SJSA1 (cell line): ENCODE data around the gene SKAP2. TPM values are rescaled to one million over a fixed set of nuclear protein-coding genes. Genes with fewer than 3 reads are reported as not detected.
A peak's percentile ranks its signal among the peaks of the same experiment; 100 is the strongest.
"Not testable (repeated sequence)": the region's sequence is repeated elsewhere in the genome, so short reads cannot be mapped to it uniquely, and the experiment has no call there.

Experiments
- DNase-seq, 2 experiments: peaks; one replicate each; pipeline ENCODE4 v3.0.0-alpha.2; 2015 to 2020; ENCODE audit warnings: low spot score in 2 of 2, low read depth in 1 of 2
- H3K27ac ChIP-seq: fragments of 250-450 bp; sonication (Bioruptor Pico); 2 replicates; pipeline ENCODE4 v1.5.1; 2020; ENCODE audit warnings: mild to moderate bottlenecking, moderate library complexity
- H3K27me3 ChIP-seq: fragments of 250-450 bp; sonication (Bioruptor Pico); replicated peaks from 2 replicates; pipeline ENCODE4 v1.5.1; 2020; ENCODE audit warnings: mild to moderate bottlenecking, moderate library complexity
- H3K36me3 ChIP-seq: fragments of 250-450 bp; sonication (Bioruptor Pico); 2 replicates; pipeline ENCODE4 v1.5.1; 2020; ENCODE audit warnings: mild to moderate bottlenecking
- H3K4me1 ChIP-seq: fragments of 250-450 bp; sonication (Bioruptor Pico); replicated peaks from 2 replicates; pipeline ENCODE4 v1.6.1; 2021; ENCODE audit warnings: mild to moderate bottlenecking
- H3K4me3 ChIP-seq: fragments of 250-450 bp; sonication (Bioruptor Pico); 2 replicates; pipeline ENCODE4 v1.5.1; 2020; ENCODE audit warnings: mild to moderate bottlenecking
- H3K9me3 ChIP-seq: fragments of 250-450 bp; sonication (Bioruptor Pico); replicated peaks from 2 replicates; pipeline ENCODE4 v1.5.1; 2020; ENCODE audit warnings: mild to moderate bottlenecking
- total RNA-seq: library from RNA; depleted of rRNA; stranded (reverse); fragments of >200 nt; shearing (Covaris generic); gene quantifications from 2 replicates; pipeline ENCODE4 v1.2.3, GENCODE V29; 2014

SKAP2 gene
- total RNA-seq, 1 experiment from 2014 or later = 16.4 TPM

DNA sequence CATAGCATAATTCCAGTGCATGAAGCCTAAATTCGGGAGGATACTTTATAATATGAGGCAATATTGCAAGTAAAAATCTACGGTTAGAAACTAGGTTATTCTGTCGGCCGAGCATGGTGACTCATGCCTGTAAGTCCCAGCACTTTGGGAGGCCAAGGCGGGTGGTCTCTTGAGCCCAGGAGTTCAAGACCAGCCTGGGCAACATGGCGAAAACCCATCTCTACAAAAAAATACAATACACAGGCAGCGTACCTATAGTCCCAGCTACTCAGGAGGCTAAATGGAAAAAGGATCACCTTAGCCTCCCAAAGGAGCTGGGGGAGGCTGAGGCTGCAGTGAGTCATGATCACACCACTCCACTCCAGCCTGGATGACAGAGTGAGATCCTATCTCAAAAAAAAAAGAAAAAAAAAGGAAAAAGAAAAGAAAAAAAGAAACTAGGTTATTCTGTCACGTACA, 14.2 kb downstream of the SKAP2 start:
- no peak overlapping the region for H3K27ac ChIP-seq
- H3K4me3 ChIP-seq = no peak overlapping the region
- no peaks in the 10 kb centered on the region for H3K27me3 ChIP-seq
- no peaks in the 10 kb centered on the region for H3K9me3 ChIP-seq
- H3K4me1 ChIP-seq = peaks cover 3% of the 10 kb centered on the region; the same call in 1 of the 2 replicates
- no peaks in the 10 kb centered on the region for H3K36me3 ChIP-seq
- peak in 1 of 2 experiments; percentile 35 for DNase-seq

DNA sequence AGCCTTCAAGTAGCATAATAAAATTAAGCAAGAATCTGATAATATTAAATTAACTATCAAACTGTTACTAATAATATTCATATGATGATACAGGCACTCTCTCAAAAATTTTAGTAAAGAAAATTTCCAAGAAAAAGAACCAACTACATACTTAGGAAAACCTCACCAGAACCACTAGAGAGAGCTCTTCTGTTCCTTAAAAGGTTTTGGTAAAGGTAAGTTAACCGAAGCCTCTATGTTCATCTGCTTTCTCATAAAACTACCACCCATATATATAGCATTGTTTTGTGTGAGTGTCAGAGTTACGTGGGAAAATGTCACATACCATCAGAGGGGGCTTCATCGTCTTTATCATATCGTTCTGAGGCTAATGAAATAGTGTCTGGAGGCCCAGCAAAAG, 20.7 kb downstream of the SKAP2 start:
- no peak overlapping the region for H3K27ac ChIP-seq
- DNase-seq = no peak

DNA sequence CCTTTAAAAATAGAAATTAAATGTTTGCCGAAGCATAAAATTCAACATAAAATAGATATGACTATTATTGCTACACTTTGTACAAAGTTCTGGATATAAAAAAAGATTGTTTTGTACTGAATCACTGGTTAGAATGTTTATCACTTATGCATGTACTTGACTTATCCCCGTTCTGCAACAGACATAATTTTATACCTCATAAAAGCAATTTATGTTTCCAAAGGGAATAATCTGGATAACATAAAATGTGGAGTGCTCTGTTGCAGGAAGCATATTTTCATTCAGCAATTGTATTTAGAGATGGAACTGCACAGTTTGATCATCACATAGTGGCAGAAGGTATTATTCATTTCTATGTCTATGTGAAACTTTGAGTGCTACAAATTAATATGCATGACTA, 21.5 kb downstream of the SKAP2 start:
- no peak overlapping the region for H3K27ac ChIP-seq
- no peaks in the 10 kb centered on the region for H3K36me3 ChIP-seq
- DNase-seq = no peak
- no peak overlapping the region for H3K4me3 ChIP-seq
- no peaks in the 10 kb centered on the region for H3K9me3 ChIP-seq
- H3K27me3 ChIP-seq = no peaks in the 10 kb centered on the region
- H3K4me1 ChIP-seq = no peaks in the 10 kb centered on the region

More for the DNA sequence above, 20.7 kb downstream of the SKAP2 start:
- Histone ChIP-seq H3K4me3 (no peak overlapping the region), H3K4me1 (no peaks in the 10 kb centered on the region), H3K36me3 (no peaks in the 10 kb centered on the region), H3K27me3 (no peaks in the 10 kb centered on the region), H3K9me3 (no peaks in the 10 kb centered on the region)

DNA sequence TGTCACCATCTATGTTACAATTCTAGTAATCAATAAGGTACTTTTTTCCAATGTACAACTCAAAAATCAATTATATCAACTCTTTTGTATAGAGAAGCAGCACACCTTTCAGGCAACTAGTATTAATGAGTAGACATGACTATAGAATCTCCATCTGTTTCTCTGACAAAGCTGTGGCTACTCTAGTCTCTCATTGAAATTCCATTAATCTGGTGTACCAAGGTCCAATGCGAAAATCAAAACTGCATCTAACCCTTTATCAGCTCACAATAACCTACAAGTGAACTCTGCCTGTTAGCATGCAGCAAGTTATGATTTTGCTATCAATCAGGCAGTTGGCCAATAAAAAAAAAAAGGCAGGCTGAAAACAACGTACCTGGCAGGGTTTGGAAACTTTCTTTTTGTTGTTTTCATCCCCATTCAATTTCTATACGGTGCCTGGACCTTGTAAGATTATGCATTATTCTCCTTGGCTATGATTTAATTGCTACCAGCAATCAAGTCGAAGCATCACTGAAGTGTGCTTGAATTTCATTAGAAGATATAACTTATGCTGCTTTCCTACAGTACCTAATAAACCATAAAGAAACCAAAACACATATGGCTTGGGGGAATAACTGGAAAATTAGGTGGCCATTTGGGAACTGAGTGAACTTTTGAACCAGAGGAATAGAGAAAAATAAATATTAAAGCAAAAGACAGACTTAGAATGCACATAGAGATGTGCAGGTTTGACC, 23.2 kb downstream of the SKAP2 start:
- Histone ChIP-seq H3K27me3 (no peaks in the 10 kb centered on the region), H3K4me3 (no peak overlapping the region), H3K4me1 (no peaks in the 10 kb centered on the region), H3K36me3 (no peaks in the 10 kb centered on the region), H3K27ac (no peak overlapping the region), H3K9me3 (no peaks in the 10 kb centered on the region)
- DNase-seq = no peak

DNA sequence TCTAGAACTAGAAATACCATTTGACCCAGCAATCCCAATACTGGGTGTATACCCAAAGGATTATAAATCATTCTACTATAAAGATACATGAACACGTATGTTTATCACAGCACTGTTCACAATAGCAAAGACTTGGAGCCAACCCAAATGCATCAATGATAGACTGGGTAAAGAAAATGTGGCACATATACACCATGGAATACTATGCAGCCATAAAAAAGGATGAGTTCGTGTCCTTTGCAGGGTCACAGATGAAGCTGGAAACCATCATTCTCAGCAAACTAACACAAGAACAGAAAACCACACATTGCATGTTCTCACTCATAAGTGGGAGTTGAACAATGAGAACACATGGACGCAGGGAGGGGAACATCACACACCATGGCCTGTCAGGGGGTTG, 27.6 kb downstream of the SKAP2 start:
- not testable (repeated sequence) for H3K27me3 ChIP-seq, H3K4me3 ChIP-seq, DNase-seq, H3K36me3 ChIP-seq, H3K9me3 ChIP-seq, H3K27ac ChIP-seq, H3K4me1 ChIP-seq

GRCh38 chr7:26815426-26815825, 49.0 kb downstream of the SKAP2 start:
- Histone ChIP-seq H3K9me3 (no peaks in the 10 kb centered on the region), H3K27me3 (no peaks in the 10 kb centered on the region), H3K36me3 (no peaks in the 10 kb centered on the region), H3K4me1 (no peaks in the 10 kb centered on the region), H3K4me3 (no peak overlapping the region), H3K27ac (no peak overlapping the region)
- no peak for DNase-seq

DNA sequence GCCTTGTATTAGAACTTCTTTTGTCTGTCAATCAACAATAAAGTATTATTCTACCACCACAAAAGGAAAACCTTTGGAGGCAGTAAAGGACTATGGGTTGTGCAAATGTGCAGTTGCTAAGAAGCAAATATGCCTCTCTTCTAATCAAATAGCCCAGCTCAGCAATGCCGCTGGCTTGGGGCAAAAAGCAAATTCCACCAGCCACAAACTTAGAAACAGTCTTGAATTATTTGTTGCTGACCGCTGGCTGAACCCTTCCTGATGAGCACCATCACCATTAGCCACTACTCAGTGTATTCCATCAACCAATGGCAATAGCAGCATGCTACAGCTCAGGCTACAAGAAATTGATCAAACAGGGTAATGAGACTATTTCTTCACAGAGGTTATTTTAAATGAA, 51.0 kb downstream of the SKAP2 start:
- DNase-seq = no peak

GRCh38 chr7:26794541-26794940, 69.8 kb downstream of the SKAP2 start:
- Histone ChIP-seq H3K4me3 (no peak overlapping the region), H3K36me3 (no peaks in the 10 kb centered on the region), H3K9me3 (no peaks in the 10 kb centered on the region), H3K27ac (no peak overlapping the region), H3K27me3 (no peaks in the 10 kb centered on the region), H3K4me1 (no peaks in the 10 kb centered on the region)
- no peak for DNase-seq

More for the DNA sequence above, 51.0 kb downstream of the SKAP2 start:
- Histone ChIP-seq H3K27ac (no peak overlapping the region), H3K9me3 (no peaks in the 10 kb centered on the region), H3K36me3 (no peaks in the 10 kb centered on the region), H3K4me3 (no peak overlapping the region), H3K4me1 (no peaks in the 10 kb centered on the region), H3K27me3 (no peaks in the 10 kb centered on the region)

- H3K27me3 ChIP-seq = no peaks in the 10 kb centered on the region
- no peak overlapping the region for H3K4me3 ChIP-seq
- DNase-seq = no peak
- H3K4me1 ChIP-seq = no peaks in the 10 kb centered on the region
- H3K36me3 ChIP-seq = no peaks in the 10 kb centered on the region
- no peaks in the 10 kb centered on the region for H3K9me3 ChIP-seq
- no peak overlapping the region for H3K27ac ChIP-seq
Observed at GRCh38 chr7:26792576-26792975, 71.8 kb downstream of the SKAP2 start.

DNA sequence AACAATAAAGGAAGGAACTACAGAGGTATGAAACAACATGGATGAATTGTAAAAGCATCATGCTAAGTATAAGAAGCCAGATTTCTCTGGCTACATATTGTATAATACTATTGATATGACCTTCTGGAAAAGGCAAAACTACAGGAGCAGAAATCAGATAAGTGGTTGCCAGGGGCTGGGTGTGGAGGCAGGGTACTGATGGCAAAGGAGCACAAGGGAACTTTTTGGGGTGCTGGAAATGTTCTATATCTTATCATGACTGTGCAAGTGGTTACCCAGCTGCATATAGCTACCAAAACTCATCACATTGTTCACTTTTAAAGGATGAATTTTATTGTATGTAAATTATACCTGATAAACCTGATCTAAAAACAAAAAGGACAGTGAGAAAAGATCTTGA, 72.4 kb downstream of the SKAP2 start:
- Histone ChIP-seq H3K27me3 (no peaks in the 10 kb centered on the region), H3K4me1 (no peaks in the 10 kb centered on the region), H3K27ac (no peak overlapping the region), H3K9me3 (no peaks in the 10 kb centered on the region), H3K4me3 (no peak overlapping the region), H3K36me3 (no peaks in the 10 kb centered on the region)
- DNase-seq = no peak

DNA sequence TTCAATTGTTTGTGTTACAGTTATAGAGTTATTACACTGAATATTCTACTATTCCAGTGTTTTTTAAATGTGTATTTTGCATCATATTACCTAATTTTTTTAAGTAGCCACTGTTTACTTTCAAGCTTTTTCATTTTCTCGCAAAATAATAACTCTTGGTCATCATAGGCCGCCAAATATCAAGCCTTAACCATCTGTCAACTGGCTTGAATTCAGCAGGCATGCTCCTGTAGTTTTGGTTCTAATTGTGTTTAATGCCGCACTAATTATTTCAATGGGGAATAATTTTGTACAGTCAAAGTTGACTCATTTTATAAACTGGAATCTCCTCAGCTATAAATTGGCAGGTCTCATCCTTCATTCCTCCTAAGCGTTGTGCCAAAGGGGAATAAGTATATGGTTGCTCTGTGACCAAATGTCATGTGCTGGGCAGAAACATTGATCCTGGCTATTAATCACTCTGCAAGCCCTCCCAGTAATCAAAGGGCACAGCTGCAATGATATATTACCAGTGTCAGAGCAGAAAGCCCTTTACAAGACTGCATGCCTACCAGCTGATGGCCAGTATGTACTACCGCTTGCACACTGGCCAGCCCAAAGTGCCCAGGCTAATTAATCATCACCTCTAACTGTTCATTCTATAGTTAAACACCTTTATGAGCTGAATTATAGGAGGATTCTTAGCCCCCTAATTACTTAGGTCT, 74.8 kb downstream of the SKAP2 start:
- Histone ChIP-seq H3K4me3 (no peak overlapping the region), H3K27ac (no peak overlapping the region), H3K4me1 (no peaks in the 10 kb centered on the region), H3K9me3 (no peaks in the 10 kb centered on the region), H3K36me3 (no peaks in the 10 kb centered on the region), H3K27me3 (no peaks in the 10 kb centered on the region)
- DNase-seq = no peak

DNA sequence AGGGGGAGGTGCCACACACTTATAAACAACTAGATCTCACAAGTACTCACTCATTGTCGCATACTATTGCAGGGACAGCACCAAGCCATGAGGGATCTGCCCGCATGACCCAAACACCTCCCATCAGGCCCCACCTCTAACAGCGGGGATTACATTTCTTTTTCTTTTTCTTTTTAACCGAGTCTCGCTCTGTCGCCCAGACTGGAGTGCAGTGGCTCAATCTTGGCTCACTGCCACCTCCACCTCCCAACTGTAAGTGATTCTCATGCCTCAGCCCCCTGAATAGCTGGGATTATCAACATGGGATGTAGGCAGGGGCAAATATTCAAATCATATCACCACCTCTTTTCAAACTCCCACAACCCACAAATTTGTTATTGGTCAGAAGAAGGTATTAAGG, 76.7 kb downstream of the SKAP2 start:
- Histone ChIP-seq H3K4me3 (no peak overlapping the region), H3K4me1 (no peaks in the 10 kb centered on the region), H3K36me3 (no peaks in the 10 kb centered on the region), H3K27me3 (no peaks in the 10 kb centered on the region), H3K9me3 (no peaks in the 10 kb centered on the region), H3K27ac (no peak overlapping the region)
- DNase-seq = no peak

DNA sequence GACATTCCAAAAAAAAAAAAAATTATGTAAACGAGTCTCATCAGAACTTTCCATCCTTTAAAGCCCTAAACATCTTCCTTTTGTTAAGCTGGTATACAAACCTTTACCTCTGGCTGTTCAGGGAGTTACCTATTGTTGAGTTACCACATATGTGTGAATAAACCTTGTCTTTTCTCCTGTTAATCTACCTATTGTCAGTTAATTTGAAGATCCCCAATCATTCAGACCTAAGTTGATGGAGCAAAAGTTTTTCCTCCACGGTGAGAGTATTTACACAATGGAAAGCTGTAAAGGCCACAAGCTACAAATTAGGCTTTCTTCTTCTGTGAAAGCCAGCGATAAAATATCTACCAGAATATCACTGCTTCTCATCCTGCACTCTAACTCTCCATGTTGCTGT, 80.3 kb downstream of the SKAP2 start:
- no peak overlapping the region for H3K27ac ChIP-seq
- H3K36me3 ChIP-seq = no peaks in the 10 kb centered on the region
- no peak for DNase-seq
- no peaks in the 10 kb centered on the region for H3K9me3 ChIP-seq
- no peaks in the 10 kb centered on the region for H3K27me3 ChIP-seq
- no peak overlapping the region for H3K4me3 ChIP-seq
- no peaks in the 10 kb centered on the region for H3K4me1 ChIP-seq

DNA sequence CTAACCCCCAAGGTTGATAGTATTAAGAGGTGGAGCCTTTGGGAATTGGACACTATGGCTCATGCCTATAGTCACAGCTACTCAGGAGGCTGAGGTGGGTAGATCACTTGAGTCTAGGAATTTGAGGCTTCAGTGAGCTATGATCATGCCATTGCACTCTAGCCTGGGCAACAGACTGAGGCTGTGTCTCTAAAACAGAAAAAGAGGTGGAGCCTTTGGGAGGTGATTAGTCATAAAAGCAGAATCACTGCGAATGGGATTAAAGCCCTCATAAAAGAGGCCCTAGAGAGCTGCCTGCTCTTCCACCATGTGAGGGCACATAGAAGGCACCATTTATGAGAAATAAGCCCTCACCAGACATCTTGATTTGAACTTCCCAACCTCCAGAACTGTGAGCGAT, 81.9 kb downstream of the SKAP2 start:
- Histone ChIP-seq H3K4me3 (no peak overlapping the region), H3K36me3 (no peaks in the 10 kb centered on the region), H3K4me1 (no peaks in the 10 kb centered on the region), H3K27ac (no peak overlapping the region), H3K27me3 (no peaks in the 10 kb centered on the region), H3K9me3 (no peaks in the 10 kb centered on the region)
- DNase-seq = no peak
